ENCODE data around the gene GAS7.

Gene GAS7

DNA sequence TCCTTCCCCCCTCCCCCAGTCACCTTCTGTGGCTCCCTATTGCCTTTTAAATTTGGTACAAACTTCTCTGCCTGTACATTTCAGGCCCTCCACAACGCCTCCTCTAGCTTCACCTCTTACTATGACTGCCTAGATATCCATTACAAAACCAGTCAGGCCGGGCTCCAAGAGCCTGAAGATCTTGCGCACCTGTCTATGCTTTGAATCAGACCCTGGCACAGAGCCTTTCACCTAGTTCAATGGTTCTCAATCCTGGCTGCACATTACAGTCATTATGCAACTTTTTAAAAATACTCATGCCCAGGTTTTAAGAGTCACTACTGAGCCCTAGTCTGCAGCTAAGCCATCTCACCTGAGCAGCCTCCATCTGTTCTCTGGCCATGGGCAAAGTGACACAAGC, 1.6 kb upstream of the GAS7 start:
- TF ChIP-seq CTCF (IDR thresholded peaks at IDR 0.05), result no peak

DNA sequence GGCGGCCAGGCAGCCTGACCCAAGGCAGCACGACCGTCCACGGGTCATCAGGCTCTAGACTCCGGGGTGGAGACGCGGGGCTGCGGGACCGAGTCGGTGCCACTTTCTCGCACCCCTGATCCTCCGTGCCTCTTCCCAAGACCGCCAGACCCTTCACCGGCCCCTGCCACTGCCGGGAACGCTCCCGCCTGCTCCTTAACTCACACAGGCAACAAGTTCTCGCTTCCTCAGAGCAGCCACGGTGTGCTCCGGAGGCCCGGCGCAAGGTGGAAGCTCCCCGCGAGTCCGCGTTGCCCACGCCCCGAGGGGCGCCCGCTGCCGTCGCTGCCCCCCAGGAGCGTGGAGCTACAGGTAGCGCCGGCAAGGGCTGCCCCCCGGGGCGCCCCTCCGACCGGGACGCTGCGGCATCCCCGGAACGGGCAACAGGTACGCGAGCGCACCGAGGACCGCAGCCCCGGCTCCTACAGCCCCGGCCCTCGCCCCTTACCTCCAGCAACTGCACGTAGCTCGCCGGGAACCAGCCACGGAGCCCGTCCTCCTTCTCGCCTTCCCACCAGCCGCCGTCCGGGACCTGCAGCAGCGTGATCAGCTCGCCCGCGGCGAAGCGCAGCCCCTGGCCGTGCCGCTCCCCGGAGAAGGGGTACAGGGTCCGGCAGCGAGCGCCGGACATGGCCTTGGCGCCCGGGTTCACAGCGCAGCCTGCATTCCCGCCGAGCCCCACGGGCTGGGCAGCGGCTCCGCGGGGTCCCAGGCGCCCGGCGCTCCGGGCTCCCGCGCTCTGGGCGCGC, 491 bp downstream of the GAS7 start:
- TF ChIP-seq CTCF (IDR thresholded peaks at IDR 0.05), result no peak

DNA sequence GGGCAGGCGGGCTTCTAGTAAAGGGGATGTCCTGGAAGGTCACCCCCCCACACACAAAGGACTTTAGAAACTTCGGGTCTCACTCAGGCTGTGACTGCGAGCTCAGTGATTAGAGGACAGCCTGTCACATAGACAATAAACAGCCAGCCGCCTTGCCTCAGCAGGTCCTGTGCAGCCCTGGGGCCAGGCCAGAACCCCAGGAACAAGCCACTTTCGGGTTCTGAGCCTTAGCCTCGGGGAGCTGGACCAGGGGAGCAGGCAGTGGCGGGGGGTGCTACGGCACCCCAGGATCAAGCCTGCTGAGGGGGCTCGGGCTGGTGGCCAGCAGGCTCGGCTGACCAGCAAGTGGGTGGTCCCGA, 1.1 kb downstream of the GAS7 start:
- TF ChIP-seq CTCF (IDR thresholded peaks at IDR 0.05), result no peak

GRCh38 chr17:10196941-10197340, 1.5 kb downstream of the GAS7 start:
- no peak for TF ChIP-seq CTCF (IDR thresholded peaks at IDR 0.05)

- no peak for TF ChIP-seq CTCF (IDR thresholded peaks at IDR 0.05)
Observed at GRCh38 chr17:10196384-10196895, 2.0 kb downstream of the GAS7 start.

GRCh38 chr17:10195090-10195805, 3.2 kb downstream of the GAS7 start:
- TF ChIP-seq CTCF (IDR thresholded peaks at IDR 0.05), result no peak

GRCh38 chr17:10193632-10194031, 4.8 kb downstream of the GAS7 start:
- no peak for TF ChIP-seq CTCF (IDR thresholded peaks at IDR 0.05)
